Esophagus mucosa (tissue), 1 donor: ENCODE measurements around the gene CDRT15. TPM values are rescaled to one million over a fixed set of nuclear protein-coding genes. Genes with fewer than 3 reads are reported as not detected.
"Not testable (repeated sequence)": the region's sequence is repeated elsewhere in the genome, so short reads cannot be mapped to it uniquely, and the experiment has no call there.

Experiments used
- ATAC-seq: fragments of 200-7000 bp; cut with Tn5 transposase; one replicate; pipeline ENCODE4 v1.9.1; 2020
- total RNA-seq: library from RNA; stranded (reverse); gene quantifications from one replicate; pipeline ENCODE4 v1.2.4, GENCODE V29; 2023
- donor health status: DM: yes; HTN: yes; CAD: no.

The CDRT15 gene
- total RNA-seq, 1 donor from 2014 or later = not detected

DNA sequence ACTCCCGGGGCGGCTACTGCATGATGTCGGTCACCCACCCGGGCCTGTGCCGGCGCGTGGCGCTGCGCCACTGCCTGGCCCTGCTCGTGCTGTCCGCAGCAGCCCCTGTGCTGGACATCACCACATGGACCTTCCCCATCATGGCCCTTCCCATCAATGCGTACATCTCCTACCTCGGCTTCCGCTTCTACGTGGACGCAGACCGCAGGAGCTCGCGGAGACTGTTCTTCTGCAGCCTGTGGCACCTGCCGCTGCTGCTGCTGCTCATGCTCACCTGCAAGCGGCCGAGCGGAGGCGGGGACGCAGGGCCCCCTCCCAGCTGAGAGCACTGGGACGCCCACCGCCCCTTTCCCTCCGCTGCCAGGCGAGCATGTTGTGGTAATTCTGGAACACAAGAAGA lies 29.8 kb downstream of the CDRT15 start:
- ATAC-seq = no peak

DNA sequence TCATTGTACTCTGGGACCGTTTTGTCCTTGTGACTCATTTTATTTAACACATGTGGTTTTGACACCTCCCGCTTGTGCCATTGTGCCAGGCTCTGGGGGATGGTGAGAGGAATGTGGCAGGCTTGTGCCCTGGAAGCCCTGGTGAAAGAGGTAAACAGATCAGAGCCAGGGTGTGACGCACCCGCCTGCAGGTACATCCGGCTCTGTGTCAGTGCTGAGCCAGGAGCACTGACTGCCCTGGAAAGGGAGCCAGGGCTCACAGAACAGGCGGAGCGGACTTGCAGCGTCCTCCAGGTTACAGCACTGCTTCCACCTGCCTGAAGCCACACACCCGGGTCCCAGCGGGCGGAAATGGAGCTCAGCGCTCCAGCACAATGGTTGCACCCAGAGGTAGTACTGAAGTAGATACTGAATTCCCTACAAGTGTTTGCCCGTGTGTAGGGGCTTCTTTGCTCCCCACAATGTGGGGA lies 30.6 kb downstream of the CDRT15 start:
- peak; percentile 99 for ATAC-seq

DNA sequence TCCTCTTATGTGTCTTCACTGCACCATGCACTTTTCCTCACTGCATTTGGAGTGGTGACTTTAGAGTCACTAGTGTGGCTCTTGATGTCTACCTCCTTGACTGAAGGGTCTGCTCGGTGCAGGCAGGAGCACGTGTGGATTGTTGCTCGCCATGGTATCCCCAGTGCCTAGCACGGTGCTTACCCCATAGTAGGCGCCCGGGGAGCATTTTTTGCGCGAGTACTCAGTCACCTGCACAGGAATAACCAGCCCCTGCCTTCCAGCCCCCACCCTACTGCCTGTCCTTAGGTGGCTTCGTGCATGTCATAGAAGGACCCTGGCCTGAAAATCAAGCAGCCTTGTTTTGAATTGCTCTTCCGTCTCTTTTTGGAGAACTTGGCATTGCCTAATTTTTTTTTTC lies 31.3 kb downstream of the CDRT15 start:
- ATAC-seq = no peak

DNA sequence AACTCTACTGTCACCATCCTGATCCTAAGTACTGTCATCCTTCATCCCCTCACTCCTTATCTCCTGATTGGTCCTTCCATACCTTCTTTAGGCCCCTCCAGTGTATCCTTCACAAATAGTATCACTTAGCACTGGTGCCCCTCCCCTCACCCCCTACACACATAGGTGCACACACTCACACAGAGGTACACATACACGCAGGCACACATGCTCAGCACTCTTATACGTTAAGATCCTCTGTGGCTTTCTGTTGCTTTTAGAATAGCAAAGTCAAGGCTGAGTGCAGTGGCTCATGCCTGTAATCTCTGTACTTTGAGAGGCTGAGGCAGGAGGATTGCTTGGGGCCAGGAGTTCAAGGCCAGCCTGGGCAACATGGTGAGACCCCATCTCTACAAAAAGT lies 32.1 kb downstream of the CDRT15 start:
- no peak for ATAC-seq

DNA sequence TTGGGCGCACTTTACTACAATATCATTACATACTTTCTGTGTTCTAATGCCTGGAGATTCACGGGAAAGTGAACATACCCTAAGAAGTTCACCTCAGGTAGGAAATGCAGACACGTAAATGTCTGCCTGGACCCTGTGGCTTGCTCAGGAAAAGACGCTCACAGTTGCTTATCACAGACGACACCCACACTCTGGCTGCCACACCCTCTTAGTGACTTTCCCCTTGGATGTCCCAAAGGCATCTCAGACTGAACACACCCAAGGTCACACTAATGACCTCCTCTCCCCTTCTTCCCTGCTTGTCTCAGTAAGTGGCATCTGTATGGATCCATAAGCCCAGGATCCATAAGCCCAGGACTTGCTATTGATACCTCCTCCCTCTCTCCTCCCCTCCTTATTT lies 32.6 kb downstream of the CDRT15 start:
- ATAC-seq = no peak

DNA sequence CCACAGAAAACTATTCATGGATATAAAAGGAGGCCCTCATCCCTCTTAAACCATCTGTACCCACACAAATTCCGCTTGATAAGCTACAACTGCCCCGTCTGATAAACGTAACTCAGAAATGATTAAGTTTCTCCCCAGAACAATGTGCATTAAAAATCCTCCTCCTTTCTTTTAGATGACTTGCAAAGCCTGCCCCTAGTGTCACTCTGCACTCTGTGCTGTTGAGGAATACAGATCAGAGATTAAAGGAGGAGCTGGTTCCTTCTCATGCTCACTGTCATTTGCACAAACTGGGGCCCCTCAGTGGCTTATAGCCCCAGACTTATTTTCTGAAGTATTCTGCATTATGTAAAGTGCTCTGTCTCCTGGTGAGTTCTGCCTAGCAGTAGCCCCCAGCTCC lies 33.3 kb downstream of the CDRT15 start:
- no peak for ATAC-seq

DNA sequence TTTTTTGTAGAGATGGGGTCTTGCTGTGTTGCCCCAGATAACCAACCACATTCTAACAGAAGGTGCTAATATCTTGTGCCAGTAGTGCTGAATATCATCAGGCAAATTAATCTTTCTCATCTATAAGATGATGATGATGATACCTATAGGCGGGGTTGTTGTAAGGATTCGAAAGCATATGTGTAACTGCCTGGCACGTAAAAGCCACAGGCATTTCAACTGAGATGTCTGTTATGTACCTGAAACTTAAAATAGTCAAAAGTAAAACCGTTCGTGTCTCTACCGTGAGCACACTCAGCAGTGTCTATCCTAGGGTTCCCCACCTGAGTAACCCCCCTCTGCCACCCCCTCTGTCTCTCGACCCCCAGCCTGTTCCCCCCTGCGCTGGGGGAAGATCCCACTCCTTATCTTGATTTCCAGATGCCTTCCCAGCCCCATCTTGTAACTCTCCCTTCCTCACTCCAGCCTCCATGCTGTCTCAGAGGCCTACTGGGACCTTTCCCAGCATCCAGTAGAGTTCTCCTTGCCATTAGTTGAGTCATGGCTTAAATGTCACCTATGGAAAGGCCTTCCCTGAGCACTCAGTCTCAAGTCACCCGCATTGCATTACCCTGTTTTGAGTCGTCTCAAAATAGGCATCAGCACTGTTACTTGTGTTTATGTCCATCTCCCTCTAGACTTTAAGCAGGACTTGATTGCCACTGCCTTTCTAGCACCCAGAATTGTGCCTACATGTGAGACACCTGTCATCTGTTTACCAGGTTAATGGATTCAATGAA lies 34.1 kb downstream of the CDRT15 start:
- ATAC-seq = no peak

DNA sequence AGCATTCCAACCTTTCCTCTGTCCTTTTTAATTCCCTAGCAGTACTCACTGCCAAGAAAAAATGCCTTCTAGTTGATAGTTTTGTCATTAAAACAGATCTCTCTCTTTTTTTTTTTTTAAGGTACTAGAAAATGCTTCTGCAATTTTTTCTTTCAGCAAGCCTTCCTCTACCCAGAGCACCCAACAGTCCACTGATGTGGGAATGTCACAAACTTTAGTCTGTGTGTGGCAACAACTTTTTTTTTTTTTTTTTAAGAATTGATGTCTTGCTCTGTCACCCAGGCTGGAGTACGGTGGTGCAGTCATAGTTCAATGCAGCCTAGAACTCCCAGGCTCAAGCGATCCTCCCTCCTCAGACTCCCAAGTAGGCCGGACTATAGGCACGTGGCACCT lies 34.7 kb downstream of the CDRT15 start:
- no peak for ATAC-seq

DNA sequence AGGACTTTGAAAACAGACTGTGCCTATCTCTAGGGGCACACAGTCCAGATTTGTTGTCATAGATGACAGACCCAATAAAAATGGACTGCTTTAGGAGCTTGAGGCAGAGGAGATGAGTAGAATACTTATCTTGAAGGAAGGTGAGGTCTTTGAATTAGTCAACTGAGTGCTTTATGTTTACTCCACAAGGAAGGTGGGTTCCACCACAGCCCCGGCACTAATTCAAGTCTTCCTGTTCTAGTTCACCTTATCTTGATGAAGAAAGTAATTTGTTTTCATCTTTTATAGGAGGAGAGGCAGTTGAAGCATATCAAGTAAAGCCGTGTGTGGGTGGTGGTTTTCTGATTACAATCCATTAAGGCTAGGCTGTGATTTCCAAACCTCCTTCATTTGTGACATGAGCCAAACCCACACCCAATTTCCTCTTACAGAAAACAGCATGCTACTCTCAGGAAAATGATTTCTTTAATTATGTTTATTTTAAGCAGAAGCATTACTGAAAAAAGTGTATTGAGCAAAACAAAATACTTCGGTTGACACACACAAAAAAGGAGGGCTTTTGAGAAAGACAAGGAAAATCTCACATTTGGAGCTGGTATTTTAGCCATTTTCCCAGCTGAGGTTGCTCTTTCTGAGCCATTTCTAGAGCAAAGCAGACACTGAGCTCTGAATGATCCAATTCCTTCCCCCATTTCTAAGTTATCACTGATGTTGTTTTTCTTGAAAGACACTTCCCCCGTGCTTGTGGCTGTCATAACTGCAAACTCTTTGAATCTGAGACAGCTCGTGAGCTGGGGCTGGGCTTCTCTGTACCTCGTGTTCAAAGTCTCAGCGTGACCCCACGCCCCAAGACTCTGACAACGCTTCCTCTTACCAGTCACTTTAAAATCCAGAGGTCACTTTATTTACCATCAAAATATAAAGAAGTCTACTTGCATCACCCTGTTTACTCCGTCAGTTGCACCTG lies 35.4 kb downstream of the CDRT15 start:
- no peak for ATAC-seq

DNA sequence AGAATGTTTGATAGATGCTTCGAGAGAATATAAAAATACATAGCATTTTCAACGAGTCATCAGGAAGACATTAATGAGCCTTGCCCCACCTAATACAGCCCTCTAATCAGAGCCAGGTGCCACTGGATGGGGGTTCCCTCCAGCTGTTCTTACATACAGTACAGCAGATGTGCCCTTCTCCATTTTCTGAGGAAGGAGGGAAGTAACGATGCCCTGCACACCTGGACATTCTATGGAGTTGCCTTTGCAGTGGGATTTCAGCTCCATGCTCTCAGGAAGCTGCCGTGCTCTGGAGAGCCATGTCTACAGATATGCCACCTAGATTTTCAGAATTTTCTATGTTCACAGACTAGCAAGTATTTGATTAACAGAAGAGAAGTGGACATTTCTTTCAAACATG lies 36.3 kb downstream of the CDRT15 start:
- ATAC-seq = no peak

DNA sequence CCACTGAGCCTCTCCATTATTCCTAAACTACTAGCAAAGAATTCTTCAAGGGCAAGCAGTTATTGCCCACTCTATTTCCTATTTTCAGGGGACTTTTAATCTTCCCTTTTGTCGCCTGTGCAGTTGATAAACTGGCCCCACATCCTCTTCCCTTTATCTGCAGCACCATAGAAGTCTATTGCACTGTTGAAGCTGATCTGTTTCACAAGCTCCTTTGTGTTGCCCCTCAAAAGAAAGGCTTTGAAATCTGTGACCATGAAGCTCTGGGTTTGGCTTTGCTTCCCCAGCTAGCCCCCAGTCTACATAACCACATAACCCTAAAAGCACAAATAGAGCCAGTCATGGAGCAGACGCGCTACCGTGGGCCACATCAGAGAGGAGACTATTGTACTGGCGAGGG lies 37.1 kb downstream of the CDRT15 start:
- no peak for ATAC-seq

DNA sequence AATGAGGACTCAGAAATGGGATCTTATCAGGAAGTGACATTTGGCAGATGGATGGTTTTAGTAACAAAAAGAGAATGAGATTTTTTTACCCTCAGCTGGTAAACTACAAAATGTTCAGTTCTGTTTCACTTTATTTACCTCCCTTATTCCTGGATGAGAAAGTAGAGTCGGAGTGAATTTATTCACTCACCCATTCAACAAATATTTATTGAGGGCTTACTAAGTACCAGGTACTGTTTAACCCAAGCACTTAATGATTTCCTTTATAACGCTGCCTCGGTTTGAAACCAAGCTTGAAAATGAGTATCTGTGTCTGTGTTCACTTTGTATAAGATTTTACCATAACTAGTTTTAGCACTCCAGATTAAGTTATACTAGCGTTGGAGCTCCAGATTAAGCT lies 38.1 kb downstream of the CDRT15 start:
- ATAC-seq = no peak

DNA sequence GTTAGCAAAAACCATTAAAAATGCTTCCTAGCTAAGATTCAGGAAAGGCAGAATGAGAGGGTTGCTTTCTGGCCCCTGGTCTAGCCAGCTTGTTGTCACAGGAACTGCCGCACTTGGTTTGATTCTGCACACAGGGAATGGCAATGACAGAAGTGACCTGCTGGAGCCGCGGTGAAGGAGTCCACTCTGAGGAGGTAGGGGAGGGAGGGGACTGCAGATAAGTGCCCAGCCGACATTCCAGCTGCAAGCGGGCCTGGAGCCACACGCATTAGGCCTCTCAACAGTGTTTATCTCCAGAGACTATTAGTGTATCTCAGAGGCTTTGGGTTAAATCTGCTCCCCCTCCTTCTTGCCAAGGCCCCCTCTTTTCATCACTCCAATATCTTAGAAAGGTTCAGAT lies 38.6 kb downstream of the CDRT15 start:
- ATAC-seq = no peak

DNA sequence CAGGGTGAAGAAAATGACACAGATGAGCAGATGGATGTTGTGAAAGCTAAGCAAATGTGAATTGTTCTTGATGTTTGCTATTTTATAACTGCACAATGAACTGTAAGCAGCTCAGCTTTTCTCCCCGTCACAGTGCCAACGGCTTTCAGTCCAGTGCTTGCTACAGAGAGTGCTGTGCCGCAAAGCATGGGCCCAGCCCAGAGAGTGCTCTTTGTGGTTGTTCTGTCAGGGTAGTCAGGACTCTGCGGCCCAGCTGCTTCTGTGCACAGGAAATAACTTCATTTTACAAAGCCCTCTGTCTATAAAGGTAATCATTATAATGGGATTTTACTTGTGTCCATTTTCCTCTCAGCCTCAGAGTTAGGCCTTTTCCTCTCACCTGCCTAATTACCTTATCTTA lies 39.1 kb downstream of the CDRT15 start:
- no peak for ATAC-seq

DNA sequence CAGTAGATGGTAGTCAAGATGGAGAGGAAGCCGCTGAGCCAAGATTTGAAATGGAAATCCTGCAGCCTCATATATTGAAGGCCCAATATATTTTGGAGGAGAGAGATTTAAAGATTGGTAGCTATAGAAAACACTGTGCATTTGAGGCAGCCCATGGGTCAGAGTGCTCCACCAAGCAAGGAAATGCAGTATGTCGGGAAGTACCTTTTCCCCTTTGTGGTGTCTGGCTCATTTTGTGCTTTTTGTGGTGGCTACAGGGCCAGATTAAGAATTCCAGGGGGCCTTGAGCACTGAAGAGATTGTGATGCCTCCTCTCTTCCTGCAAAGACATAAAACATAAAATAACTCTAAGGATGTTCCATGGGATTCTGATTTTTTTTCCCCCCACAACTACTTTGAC lies 39.6 kb downstream of the CDRT15 start:
- ATAC-seq = no peak

DNA sequence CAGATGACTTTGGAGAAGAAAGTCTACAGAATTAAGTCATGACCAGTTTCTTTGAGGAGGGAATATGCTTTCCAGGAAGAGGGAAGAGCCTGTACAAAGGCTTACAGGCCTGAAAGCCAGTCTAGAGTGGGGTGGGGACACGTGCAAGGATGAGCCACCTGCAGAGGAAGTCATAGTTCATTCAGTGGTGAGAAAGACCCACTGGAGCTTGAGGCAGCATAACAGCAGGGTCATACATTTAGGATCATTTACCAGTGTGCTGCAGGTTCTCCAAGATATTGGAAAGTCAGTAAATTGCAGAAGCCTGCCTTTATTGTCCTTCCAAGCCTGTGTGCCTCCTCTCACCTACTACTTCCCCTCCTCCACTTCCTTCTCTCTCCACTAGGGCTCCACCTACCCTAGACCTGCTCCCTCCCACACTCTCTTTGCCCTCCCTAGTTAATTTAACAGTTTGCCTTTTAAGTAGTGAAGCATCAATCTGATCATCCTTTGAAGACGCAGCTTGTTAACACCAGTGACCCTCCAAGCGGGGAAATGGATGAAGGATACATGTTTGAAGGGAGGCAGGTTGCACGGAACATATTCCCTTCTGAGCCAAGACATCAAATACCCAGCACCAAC lies 40.2 kb downstream of the CDRT15 start:
- ATAC-seq = no peak

DNA sequence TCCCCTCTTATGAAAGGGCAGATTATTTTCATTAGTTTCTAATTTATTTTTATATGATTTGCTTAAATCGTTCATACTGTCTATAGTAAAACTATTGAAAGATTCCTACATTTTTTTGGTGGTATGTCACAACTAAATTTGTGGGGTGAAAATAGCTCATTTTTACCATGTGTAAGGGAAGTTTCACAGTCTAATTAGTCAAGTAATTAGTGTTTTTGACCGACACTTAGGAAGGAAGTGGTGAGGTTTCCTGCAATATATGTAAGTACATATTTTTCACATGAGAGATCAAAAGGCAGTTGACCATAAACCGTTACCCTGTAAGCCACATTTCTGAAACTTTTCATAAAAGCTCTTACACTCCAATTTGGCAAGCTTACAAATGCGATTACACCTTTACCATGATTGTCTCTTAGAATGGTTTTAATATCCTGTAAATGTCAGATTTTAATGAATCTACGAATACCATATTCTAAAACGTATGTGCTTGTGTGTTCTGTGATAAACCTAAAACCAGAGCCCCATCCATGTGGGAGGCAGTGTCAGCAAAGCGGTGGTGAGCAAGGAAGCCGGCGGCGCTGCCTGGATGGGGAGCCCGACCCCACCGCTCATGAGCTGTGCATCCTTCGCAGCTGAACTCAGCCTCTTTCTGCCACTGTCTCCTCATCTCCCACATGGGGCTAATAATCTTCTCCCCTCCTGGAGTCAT lies 43.9 kb downstream of the CDRT15 start:
- ATAC-seq = not testable (repeated sequence)

DNA sequence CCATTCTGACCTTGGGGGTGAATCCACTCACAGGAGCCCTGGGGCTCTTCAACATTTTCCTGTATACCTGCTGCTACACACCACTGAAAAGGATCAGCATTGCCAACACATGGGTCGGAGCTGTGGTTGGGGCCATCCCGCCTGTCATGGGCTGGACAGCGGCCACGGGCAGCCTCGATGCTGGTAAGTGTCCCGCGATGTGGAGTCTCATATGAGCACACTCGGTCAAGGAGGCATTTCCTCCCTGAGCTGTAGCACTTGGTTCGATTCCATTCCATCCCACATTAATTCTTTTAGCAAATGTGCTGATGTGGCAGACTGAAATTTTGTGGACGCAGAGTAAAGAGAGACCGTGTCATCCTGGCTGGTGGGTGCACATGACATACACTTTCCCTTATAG lies 44.6 kb downstream of the CDRT15 start:
- ATAC-seq = not testable (repeated sequence)

DNA sequence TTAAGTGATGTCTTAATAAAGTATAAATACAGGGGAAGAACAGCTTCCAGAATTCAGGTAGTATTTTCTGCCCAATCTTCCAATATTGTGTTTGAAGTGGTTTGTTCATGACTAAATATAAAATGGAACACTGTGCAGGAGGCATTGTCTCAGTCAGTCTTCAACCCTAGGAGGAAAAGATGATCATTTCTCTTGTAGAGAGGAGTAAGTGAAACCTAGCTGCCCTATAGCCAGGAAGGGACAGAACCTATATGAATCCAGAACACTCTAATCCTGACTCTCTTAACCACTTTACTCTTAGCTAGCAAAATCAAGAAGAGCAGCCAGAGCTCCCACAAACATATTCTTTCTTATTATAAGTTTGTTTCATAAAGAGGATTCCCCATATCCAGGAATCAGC lies 45.2 kb downstream of the CDRT15 start:
- ATAC-seq = not testable (repeated sequence)

DNA sequence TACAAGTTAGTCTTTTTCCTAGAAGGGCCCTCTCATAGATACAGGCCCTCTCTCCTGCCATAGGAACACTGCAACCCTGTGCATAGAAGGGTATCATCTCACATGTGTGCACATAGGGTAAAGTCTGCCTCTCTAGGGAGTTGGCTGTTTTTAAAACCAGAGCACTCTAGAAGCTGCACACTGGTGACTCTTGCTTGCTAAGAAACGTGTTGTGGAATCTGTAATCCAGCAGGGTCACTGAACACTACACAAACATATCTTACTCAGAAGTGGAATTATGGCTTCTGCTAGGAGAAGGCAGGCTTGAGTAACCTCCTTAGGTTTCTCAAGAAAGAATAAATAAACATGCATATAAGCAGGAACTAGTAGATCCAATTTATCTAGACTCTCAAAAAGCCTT lies 45.9 kb downstream of the CDRT15 start:
- ATAC-seq = not testable (repeated sequence)

DNA sequence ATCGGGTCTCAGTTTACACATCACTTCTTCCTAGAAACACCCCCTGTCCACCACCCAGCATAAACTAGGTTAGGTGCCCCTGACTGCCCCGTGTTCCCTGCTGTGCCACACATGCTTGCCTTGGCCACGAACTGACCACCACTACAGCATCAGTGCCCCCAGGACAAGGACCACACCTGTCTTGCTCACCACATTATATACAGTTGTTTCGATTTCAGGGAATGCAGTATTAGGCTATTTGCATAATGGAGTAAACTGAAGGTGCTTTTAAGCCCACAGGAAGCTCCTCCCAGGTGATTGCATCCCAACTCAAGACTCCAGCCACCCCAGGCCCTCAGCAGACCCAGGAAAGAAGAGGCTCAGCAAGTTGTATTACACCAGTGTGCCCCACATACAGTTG lies 50.2 kb downstream of the CDRT15 start:
- ATAC-seq = not testable (repeated sequence)
